Stimulated activated CD4-positive, alpha-beta T cell treated with anti-CD3 and anti-CD28 coated beads, Interleukin-15, amount 100 ng/mL, for 1 hour (primary cell): ENCODE data around the gene DLG2.
"Not testable (repeated sequence)": the region's sequence is repeated elsewhere in the genome, so short reads cannot be mapped to it uniquely, and the experiment has no call there.

Source experiments
- DNase-seq, 2 donors: peaks; one replicate each; pipeline ENCODE4 v3.0.0-alpha.2; 2020; ENCODE audit warnings: low read depth in 1 of 2, low spot score in 1 of 2

The DLG2 gene

DNA sequence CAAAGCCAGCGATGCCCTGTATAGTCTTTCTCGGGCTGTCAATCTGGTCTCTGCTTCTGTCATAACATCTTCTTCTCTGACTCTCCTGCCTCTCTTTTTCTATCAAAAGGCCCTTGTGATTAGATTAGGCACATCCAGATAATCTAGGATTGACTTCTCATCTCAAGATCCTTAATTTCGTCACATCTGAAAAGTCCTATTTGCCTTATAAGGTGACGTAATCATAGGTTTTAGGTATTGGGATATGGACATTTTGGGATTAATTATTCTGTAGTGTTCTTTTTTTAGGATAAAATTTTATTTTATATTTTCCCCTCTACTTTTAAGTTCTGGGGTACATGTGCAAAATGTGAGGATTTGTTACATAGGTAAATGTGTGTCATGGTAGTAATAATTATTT lies 1860.2 kb downstream of the DLG2 start:
- DNase-seq, result no peak

GRCh38 chr11:83764643-83765042 lies 1862.5 kb downstream of the DLG2 start:
- no peak for DNase-seq

GRCh38 chr11:83760932-83761331 lies 1866.2 kb downstream of the DLG2 start:
- DNase-seq, result no peak

DNA sequence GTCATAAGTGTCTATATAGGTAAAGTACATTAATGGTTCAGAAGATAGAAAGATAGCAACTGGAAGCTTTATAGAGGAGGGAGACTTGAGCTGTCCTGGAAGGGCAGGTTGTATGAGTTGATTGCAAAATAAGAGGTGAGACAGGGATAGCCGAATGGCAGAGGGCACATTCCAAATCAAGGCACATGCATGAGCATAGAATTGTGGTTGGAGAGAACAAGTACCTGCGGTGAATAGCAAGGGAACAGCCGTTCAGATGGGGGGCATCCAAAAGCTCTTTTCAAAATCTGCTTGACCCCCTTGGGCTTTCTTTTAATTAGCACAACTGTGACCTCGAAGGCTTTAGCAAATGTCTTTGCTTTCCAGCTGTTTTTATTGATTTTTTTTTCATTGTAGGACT lies 1868.0 kb downstream of the DLG2 start:
- DNase-seq, result no peak

- no peak for DNase-seq
Measured at GRCh38 chr11:83751041-83751440, 1876.1 kb downstream of the DLG2 start.

DNA sequence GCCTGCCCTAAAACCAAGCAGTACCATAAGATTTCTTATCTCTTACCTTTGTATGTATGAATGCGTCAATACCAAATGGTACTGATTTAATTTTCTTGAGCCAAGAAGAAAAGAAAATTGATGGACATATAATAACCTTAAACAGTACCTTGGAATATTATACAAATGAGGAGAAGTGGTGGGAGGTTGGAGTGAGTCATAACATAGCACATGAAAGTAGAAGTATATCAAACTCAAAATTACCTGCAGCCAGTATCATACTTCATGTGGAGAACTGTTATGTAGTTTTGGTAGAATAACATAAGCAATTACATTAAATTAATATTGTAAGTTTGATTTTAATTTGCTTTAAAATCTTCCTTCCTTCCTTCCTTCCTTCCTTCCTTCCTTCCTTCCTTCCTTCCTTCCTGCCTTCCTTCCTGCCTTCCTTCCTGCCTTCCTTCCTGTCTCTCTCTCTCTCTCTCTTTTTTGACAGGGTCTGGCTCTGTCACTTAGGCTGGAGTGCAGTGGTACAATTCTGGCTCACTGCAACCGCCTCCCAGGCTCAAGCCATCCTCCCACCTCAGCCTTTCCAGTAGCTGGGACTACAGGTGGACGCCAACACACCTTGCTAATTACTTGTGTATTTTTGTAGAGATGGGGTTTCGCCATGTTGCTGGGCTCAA lies 1880.1 kb downstream of the DLG2 start:
- DNase-seq, result no peak

- no peak for DNase-seq
Measured at GRCh38 chr11:83744620-83745192, 1882.4 kb downstream of the DLG2 start.

GRCh38 chr11:83736684-83737083 lies 1890.5 kb downstream of the DLG2 start:
- no peak for DNase-seq

- DNase-seq, result no peak
Measured at GRCh38 chr11:83734120-83734519, 1893.0 kb downstream of the DLG2 start.

- not testable (repeated sequence) for DNase-seq
Measured at GRCh38 chr11:83731288-83731687, 1895.9 kb downstream of the DLG2 start.

- DNase-seq, result no peak
Measured at GRCh38 chr11:83728281-83728680, 1898.9 kb downstream of the DLG2 start.

- DNase-seq, result no peak
Measured at GRCh38 chr11:83727251-83727650, 1899.9 kb downstream of the DLG2 start.

DNA sequence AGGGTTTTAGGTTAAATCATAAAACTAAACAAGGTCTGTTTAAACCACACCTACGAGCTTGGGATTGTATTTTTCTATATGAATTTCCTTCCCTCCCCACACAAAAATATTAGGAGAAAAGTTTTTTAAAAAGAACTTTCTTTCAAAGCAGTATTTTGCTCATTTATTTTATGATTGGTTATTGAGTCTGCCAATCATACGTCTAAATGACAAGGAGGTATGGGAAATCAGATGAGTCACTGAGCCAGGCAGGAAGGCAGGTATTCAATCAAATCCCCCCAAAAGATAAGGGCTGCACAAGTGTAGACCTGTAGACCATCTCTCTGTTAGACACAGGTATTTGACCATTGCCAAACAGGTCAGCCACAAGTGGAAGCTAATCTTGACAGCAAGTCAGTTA lies 1900.8 kb downstream of the DLG2 start:
- DNase-seq, result no peak

- DNase-seq, result no peak
Measured at GRCh38 chr11:83725728-83726127, 1901.4 kb downstream of the DLG2 start.

DNA sequence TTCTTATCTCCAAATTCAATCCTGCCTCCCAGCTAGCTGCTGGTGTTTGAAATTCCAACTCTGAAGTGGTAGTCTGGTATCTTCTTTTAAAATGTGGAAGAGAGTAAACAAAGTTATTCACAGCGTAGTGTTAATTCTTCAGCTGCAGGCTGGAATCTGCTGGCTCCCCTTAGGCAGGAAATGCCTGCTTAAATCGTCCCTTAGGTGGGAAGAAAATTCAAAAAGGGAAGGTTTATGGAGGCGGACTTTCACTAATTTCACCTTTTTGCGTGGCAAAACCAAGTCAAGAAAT lies 1901.9 kb downstream of the DLG2 start:
- no peak for DNase-seq

DNA sequence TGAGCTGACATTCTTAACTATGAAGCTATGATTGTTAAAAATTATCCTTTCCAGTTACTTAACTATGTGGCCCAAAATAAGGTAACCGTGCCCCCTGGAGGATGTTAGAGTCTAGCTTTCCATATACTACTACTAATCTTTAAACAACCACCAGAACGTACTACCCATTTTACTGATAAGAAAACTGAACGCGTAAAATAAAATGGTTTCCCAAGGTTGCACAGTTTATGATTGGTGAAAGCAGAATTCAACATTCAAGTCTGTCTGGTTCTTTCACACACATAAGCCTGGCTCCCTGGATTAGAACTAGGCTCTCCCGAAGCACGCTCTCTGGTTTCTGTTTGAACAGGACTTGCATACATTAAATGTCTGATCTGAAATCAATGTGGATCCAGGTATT lies 1903.1 kb downstream of the DLG2 start:
- no peak for DNase-seq

DNA sequence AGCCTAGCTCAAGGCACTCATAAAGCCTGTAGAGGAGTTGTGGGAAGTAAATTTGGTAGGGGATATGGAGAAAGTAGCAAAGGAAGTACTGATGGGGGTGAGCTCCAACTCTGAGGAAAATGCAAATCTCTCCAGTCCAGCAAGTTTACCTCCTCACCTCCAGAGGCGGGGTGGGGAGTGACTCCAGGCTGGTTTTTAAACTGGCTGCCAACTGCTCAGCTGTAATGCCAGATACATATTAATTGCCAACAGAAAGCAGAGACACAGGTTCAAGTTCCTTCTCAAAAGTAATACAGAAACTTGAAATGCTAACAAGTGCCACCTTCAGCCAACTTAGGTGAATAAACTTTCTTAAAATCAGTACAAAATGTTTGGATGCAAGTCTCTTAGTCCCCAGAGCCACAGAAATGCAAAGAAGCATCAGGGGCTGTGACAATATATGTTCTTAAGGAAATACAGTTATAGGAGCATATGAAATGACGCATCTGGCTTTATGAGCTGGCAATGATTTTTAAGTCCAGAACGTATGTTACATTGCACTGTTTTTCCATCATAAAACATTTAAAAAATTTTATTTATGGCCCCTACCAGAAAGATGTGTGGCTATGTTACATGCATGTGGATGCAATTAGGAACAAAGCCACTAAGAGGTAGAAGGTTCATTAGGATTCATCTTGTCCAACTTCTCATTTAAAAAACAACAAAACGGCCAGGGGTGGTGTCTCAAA lies 1904.6 kb downstream of the DLG2 start:
- no peak for DNase-seq

GRCh38 chr11:83721263-83721662 lies 1905.9 kb downstream of the DLG2 start:
- no peak for DNase-seq

DNA sequence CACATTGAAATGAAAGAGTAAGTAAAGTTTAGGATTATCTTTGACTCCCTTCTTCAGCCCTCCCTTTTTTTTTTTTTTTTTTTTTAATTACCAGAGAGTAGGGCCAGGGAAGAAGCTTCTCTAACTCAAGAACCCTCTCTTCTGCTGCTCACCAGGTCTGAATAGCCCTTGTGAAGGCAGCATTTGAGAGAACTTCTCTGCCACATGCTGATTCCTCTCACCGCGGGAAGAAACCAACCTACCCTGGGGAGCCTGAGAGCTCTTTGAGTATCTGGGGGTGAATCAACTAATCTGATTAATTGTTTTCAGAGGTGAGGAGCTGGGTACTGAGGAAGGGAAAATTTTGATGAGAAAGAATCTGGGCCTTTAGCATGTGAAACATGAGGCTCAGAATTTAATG lies 1906.5 kb downstream of the DLG2 start:
- DNase-seq, result no peak

DNA sequence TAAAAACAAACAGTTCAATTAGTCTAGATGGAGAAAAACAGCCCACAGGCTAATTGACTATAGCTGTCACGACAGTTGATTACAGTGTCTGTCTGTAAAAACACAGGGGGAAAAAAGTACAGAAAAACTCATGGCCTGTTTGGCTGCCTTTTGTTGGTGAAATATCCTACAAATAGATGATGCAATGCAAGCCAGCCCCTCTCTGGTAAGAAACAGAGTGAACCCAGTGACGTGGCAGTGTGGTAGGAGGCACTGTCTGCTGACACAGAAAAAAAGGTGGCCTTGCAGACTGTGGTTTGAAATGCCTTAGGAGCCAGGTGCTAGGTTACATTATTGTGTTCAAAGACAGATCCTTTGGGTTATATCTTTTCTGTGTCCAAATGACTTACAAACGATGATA lies 1909.6 kb downstream of the DLG2 start:
- DNase-seq, result no peak

- DNase-seq, result no peak
Measured at GRCh38 chr11:83715927-83716535, 1911.1 kb downstream of the DLG2 start.

DNA sequence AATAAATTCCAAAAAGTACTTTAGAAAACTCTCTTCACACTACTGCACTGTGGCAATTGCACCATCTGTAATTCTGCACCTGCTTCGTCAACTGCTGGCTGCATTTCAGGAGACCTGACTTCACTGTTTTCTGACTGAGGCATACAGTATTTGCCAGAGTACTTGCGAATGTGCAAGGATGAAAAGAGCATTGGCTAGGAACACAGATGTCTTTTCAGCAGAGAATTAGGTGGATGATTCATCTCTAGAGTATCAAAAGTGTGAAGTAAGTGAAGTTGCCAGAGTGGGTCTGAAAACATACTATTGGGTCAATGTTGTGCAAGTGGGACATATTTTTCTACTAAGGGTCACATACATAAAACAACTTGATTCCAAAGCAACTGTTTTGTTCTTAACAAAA lies 1913.4 kb downstream of the DLG2 start:
- DNase-seq, result no peak
